CD4-positive, alpha-beta T cell treated with Interleukin-10 for 1 hour (primary cell): ENCODE results near the gene UFL1.
"Not testable (repeated sequence)": the region's sequence is repeated elsewhere in the genome, so short reads cannot be mapped to it uniquely, and the experiment has no call there.

ENCODE experiments used
- DNase-seq: peaks from one replicate; pipeline ENCODE4 v3.0.0-alpha.2; 2020

Gene UFL1

DNA sequence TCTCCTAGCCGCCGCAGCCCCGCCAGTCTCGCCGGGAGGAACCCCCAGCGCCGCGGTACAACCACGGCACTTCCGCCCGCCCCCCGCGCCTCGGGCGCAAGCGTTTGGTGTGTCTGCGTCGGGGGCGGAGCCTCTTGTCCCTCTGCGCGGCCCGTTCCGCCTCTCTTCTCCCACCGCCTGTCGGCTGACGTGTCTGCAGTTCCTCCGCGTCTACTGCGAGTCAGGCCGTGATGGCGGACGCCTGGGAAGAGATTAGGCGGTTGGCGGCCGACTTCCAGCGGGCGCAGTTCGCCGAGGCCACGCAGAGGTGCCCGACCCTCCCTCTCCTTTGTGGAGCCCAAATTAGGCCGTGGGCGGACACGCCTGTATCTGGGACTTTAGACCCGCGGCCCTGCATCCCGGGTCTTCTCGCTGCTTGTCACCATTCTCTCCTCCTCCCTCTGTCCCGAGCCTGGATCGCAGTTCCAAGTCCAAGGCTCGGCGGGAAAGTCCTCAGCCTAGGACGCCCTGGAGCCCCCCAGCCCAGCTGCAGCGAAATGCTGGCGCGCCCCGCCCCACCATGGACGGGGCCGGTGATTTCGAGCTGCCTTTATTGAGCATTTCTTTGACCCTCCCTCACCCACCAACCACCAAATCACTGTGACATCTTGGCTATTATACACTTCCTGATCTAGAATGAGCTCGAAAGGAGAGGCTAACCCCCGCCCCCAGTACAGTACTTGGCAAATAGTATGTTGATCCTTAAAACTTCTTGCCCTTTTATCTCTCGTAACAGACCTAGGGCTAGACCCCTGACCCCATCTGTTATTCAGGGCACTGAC, at the start of gene UFL1:
Gene UFL1 (plus strand): TSS at position 163 of the 821 bp plus-strand sequence. CDS start 68 bp downstream, at position 231.
- DNase-seq = peak; percentile 93

DNA sequence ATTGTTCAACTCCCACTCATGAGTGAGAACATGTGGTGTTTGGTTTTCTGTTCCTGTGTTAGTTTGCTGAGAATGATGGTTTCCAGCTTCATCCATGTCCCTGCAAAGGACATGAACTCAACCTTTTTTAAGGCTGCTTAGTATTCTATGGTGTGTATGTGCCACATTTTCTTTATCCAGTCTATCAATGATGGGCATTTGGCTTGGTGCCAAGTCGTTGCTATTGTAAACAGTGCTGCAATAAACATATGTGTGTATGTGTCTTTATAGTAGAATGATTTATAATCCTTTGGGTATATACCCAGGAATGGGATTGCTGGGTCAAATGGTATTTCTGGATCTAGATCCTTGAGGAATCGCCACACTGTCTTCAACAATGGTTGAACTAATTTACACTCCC, 49.3 kb upstream of the UFL1 start:
- DNase-seq = not testable (repeated sequence)

DNA sequence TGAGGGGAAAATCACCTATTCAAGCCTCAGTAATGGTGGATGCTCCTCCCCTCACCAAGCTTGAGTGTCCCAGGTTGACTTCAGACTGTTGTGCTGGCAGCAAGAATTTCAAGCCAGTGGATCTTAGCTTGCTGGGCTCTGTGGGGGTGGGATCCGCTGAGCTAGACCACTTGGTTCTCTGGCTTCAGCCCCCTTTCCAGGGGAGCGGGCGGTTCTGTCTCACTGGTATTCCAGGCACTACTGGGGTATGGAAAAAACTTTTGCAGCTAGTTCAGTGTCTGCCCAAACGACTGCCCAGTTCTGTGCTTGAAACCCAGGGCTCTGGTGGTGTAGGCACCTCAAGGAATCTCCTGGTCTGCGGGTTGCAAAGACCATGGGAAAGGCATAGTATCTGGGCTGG, 42.9 kb upstream of the UFL1 start:
- DNase-seq = no peak

DNA sequence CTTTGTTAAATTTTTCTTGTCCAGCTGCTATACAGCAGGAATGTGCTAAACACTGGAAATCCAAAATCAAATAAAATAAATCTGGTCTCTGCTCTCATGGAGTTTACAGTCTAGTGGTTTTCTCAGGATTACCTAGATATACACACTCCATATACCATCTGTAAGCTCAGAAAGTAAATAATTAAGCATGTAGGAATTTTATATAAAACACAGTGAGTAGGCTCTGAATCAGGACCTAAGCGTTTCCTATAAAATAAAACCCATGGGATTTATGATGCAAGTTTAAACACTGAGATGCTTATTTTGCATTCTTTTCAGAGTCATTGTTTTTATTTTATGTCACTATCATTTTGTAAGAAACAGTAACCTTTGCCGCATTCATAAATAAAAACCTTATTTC, 29.7 kb upstream of the UFL1 start:
- no peak for DNase-seq

DNA sequence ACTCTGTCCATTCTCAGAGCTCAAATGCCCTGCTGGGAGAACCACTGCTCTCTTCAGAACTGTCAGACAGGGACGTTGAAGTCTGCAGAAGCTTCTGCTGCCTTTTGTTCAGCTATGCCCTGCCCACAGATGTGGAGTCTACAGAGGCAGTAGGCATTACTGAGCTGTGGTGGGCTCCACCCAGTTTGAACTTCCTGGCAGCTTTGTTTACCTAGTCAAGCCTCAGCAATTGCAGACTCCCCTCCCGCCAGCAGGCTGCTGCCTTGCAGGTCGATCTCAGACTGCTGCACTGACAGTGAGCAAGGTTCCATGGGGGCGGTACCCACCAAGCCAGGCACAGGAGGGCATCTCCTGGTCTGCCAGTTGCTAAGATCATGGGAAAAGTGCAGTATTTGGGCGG, 21.8 kb upstream of the UFL1 start:
- peak; percentile 74 for DNase-seq

DNA sequence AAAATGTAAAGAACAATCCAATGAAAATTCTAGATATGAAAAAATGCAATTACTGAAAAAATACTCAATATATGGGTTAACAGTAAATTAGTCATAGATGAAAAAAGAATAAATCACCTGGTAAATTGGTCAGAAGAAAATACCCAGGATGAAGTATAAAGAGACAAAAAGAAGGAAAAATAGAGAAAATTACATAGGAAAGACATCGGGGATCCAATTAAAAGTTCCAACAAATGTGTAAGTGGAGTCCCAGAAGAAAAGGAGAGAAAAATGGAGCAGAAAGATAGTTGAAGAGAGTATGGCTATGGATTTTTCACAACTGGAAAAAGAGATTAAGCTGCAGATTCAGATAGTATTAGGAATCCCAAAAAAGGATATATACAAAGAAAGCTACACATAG, 18.7 kb upstream of the UFL1 start:
- DNase-seq = no peak

DNA sequence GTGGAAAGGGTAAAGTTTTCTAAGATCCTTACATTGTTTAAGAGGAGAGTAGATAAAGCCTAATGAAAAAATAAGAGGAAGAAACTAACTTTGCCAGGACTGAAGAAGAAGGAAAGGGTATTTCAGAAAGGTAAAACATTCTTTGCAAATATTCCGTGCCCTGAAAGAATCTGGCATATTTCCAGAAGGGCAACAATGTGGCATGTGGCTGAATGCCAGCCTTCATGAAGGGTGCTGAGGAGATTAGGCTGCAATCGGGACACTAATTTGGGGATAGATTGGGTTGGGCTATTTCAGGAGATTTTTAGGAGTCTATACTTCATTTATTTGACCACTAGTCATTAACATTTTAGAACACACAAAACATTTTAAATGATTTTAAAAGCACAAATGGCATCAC, 16.2 kb upstream of the UFL1 start:
- DNase-seq = no peak

DNA sequence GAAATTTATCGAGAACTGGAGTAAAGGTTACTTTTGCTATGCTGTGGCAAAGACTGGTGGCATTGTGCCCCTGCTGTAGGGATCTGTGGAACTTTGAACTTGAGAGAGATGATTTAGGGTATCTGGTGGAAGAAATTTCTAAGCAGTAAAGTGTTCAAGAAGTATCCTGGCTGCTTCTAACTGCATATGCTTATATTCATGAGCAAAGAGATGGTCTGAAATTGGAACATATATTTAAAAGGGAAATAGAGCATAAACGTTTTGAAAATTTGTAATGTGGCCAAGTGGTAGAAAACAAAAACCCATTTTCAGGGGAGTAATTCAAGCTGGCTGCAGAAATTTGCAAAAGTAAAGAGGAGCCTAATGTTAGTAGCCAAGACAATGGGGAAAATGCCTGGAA, 12.3 kb upstream of the UFL1 start:
- DNase-seq = no peak

DNA sequence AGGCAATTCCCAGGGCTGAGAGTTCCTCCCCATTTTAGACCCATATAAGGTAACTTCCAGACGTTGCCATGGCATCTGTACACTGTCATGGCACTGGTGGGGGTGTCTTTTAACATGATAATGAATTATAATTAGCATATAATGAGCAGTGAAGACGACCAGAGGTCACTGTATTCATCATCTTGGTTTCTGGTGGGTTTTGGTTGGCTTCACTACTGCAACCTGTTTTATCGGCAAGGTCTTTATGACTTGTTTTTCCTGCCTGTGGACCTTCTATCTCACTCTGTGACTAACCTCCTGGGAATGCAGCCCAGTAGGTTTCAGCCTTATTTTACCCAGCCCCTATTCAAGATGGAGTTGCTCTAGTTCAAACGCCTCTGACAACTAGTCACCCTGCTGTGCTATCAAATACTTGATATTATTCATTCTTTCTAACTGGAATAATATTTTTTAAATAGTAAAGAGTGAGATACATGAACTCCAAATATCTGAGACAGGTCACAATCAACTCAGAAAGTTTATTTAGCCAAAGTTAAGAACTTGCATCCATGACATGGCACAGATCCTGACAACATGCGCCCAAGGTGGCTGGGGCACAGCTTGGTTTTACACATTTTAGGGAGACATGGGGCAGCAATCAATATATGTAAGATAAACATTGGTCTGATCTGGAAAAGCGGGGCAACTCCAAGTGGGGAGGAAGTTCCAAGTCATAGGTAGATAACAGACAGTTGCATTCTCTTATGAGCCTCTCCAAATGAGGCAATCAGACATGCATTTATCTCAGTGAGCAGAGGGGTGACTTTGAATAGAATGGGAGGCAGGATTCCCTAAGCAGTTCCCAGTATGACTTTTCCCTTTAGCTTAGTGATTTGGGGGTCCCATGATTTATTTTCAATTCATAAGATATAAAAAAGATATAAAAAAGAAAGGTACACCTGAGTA, 1.2 kb upstream of the UFL1 start:
- peak; percentile 15 for DNase-seq

DNA sequence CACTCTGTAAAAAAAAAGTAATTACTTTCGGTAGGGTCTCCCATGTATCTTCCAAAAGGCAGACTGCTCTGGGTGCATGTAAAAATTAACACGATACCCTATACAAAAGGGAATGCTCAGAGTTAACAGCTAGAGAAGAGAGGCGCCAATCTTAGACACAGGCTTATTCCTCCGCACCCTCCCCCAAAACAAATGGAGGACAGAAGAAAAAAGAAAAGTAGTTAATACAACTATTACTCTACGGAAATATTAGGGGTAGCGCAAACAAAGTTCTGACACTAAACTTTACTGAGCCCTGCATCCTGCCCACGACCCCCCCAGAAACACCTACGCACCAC, 331 bp upstream of the UFL1 start:
- no peak for DNase-seq

DNA sequence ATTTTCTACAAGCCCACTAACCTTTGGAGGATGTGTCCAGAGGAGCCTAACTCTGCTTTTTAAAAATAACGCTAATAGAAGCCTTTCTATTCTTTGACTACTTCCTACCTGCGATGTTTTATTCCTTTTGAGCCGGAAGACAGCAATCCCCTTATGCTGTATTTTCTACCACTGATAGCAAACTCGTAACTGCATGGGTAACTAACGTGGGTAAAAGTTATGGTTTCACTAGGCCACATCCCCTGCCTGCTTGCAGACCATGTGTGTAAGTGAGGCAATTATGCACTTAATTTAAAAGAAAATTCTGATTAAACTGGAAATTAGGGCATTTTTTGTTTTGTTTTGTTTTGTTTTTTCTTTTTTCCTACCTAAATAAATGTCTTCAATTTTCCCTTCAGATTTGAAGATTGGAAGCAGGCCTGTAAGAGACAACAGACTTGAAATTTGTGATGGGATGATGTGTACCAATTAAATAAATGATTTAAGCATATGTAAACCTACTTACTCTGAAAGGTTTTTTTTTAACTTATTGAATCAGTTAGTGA, 931 bp downstream of the UFL1 start:
- DNase-seq = no peak

DNA sequence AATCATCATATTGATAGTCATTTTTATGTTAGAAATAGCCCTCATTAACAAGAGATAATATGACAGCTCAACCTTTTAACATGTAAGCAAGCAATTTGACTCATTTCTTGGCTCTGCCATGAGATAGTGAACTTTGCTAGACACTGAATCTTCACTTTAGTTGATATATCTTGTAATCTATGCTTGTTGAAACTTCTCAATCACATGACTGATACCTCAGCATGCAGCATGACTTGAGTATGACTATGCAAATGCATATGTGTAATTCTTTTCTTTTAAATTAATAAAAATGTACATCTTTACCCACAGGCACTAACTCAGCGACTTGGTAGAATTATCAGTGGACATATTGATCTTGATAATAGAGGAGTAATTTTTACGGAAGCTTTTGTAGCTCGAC, 6.6 kb downstream of the UFL1 start:
- no peak for DNase-seq

DNA sequence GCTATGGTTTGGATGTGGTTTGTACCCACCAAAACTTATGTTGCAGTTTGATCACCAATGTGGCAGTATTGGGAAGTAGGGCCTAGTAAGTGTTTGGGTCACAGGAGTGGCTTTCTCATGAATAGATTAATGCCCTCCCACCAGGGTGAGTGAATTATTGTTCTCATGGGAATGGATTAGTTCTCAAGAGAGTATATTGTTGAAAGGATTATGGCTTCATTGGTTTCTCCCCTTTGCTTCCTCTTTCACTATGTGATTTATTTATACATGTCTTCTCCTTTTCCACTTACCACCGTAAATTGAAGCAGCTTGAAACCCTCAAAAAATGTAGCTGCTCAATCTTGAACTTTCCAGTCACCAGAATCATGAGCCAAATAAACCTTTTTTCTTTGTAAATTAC, 10.8 kb downstream of the UFL1 start:
- DNase-seq = no peak

DNA sequence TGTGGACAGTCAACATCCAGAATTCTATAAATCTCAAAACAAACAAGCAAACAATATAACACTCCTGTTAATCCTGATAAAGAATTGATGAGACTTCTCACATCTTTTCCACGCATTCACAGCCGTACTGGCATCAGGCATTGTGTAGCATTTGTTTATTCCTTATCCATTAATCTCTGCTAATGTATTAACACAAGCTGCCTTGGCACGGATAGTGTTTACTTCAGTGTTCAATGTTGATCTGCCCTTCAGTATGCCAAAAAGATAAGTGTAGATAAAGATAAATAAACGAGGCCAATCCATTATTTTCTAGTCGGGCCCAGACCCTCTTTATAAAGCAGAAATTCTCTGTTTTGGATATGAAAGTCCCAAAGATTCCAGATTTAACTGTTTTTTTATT, 16.1 kb downstream of the UFL1 start:
- no peak for DNase-seq

DNA sequence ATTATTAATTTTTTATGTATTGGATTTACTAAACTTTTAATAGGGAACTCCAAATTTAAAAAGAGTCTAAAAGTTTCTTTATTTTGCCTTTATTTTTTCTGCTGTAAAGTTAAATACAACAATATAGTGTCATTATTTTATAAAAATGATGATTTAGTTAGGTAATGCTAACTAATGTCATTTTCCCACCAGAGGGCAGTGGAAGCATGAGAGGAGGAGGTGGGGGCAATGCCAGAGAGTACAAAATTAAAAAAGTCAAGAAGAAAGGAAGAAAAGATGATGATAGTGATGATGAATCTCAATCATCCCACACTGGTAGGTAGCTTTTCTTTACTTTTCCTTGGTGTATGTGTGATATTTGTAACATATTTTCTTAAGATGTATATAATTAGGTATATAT, 21.1 kb downstream of the UFL1 start:
- peak; percentile 27 for DNase-seq

DNA sequence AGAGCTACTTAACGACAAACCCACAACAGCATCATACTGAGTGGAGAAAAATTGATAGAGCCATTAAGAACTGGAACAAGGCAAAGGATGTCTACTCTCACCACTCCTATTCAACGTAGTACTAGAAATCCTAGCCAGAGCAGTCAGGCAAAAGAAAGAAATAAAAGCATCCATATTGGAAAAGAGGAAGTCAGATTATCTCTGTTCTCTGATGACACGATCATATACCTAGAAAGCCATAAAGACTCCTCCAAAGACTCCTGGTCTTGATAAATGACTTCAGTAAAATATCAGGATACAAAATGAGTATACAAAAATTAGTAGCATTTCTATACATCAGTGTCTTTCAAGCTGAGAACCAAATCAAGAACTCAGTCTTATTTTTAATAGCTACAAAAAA, 24.3 kb downstream of the UFL1 start:
- DNase-seq = no peak

DNA sequence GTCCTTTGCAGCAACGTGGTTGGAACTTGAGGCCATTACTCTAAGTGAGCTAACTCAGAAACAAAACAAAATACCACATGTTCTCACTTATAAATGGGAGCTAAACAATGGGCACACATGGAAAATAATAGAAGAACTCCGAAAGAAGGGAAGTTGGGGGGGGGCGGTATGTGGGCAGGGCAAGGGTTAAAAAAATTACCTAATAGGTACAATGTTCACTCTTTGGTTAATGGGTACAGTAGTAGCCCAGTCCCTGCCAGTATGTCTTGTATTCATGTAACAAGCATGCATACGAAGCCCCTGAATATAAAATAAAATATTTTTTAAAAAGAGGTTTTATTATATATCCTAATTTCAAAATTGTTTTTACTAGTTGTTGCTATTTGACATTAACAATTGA, 26.0 kb downstream of the UFL1 start:
- DNase-seq = no peak

DNA sequence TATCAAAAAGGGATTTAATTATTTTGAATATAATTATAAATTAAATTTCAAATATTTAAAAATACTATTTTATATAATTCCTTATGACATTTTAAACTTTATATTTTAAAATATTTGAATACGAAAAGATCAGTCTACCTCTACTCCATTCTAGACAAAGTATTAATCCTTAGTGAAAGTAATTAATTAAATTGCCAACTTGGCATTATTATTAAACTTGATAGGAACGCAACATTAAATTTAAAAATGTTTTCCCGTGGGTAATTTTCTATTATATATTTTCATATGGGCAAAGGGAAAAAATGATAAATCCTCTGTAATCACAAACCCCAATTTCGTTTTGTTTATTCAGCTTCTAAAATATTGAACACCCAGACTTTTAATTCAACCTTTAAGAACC, 33.0 kb downstream of the UFL1 start:
- no peak for DNase-seq

DNA sequence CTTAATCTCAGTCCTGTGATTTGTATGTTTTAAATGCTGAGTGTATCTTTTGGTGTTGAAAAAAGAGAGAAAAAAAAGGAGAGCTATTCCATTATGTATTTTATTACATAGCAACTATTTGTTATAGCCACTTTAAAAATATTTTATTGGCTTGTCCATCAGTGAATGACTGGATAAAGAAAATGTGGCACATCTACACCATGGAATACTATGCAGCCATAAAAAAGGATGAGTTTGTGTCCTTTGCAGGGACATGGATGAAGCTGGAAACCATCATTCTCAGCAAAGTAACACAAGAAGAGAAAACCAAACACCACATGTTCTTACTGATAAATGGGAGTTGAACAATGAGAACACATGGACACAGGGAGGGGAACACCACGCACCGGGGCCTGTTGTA, 38.1 kb downstream of the UFL1 start:
- not testable (repeated sequence) for DNase-seq

DNA sequence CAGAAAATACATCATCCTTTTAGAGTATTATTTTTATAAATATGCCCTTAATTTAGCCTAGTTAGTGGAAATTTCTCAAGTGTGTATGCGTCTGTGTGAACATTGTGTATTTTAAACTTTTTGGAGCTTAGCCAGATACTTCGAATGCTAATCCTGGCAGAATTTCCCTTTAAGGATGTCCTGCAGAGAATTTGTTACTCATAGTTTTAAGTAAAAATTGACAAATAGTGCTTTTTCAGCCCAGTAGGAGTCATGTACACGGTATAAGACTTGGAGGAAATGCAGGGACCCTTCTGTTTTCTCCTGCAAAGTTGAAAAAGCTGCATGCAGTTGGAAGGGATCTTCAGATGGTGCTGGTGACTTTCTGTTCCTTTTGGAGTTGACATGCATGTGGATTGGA, 41.3 kb downstream of the UFL1 start, which contains the start of gene FHL5:
Gene FHL5 (plus strand): TSS at position 243 of the 400 bp plus-strand sequence. CDS start 40,486 bp downstream, outside the sequence.
- DNase-seq = no peak

DNA sequence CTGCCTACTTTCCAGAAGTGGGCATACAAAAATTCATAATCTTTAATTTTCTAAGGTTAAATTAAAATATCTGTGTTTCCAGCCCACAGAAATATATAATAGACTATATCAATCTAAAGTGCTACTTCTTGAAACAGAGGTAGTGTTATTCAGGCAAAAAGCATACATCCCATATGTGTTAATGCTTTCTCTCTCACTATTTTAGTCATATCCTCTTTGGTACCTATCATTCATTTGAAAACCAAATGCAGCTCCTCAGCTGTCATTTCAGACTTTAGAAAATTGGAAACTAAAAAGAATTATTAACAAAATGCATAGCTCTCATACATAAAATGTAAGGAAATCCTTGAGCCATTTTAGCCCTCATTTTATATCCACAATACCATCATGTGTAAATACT, 42.2 kb downstream of the UFL1 start:
- DNase-seq = no peak

DNA sequence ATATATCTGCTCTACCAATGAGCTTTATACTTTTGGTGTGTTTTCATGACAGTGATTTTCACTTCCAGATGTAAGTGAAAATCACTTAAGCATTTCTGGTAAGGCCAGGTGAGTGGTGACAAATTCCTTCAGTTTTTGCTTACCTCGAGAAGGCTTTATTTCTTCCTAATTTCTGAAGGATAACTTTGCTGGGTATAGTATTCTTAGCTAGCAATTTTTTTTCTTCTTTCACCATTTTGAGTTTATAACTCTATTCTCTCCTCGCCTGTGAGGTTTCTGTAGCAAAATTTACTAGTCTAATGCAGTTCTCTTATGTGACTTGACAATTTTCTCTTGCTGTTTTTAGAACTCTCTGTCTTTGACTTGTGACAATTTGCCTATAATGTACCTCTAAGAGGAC, 48.4 kb downstream of the UFL1 start:
- no peak for DNase-seq

DNA sequence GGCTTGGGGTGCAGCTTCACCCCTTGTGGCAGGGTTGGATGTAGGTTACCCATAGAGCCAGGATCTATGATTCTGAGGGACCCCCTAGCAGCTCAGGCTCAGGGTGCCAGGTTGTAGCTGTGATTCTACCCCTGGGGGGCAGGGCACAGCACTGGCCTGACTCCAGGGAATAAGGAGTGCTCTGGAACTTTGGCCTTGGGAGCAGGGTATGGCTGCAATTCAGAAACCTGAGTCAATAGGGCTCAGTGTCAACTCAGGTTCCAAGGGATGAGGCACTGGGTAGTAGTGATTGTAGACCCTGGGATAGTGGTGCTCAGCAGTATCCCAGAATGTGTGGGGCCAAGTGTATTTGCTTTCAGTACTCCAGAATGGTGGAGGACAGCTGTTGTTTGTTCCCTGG, 49.9 kb downstream of the UFL1 start:
- no peak for DNase-seq

DNA sequence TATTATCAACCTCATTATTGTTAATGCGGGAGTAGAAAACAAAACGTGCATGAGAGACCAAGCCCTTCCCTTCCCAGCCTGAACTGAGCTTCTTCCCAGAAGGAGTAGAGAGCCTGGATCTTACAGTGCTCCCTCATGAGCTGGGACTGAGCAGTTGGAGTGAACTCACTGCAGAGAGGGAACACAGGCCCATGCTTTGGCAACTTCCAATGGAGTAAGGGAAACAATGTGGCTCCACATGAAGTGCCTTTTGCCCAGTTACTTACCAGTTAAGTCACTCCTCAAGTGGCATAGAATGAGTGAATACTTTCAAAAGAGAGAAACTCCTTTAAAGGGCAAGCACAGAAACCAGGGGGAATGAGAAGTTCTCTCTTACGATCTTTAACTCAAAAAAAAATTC, 53.8 kb downstream of the UFL1 start:
- DNase-seq = no peak
